HG03432 (cell line): Measurements from ENCODE around the gene TSPYL4.

Source experiments
- ATAC-seq: cut with Tn5 transposase; IDR thresholded peaks from one replicate; pipeline ENCODE4 v1.9.1; 2021; ENCODE audit warnings: mild to moderate bottlenecking, moderate library complexity; ENCODE audit not compliant: unreplicated experiment

Gene TSPYL4

GRCh38 chr6:116229287-116229913 is 24.5 kb downstream of the TSPYL4 start:
- no peak for ATAC-seq

- ATAC-seq: no peak
Measured at GRCh38 chr6:116223355-116223754, 30.5 kb downstream of the TSPYL4 start.

- ATAC-seq: no peak
Measured at GRCh38 chr6:116221911-116222310, 32.0 kb downstream of the TSPYL4 start.

GRCh38 chr6:116221067-116221466 is 32.8 kb downstream of the TSPYL4 start:
- ATAC-seq: no peak

GRCh38 chr6:116218866-116219265 is 35.0 kb downstream of the TSPYL4 start:
- no peak for ATAC-seq

GRCh38 chr6:116218172-116218633 is 35.7 kb downstream of the TSPYL4 start:
- no peak for ATAC-seq

GRCh38 chr6:116217069-116217468 is 36.8 kb downstream of the TSPYL4 start:
- ATAC-seq: peak; percentile 62

- no peak for ATAC-seq
Measured at GRCh38 chr6:116215414-116215813, 38.5 kb downstream of the TSPYL4 start.

GRCh38 chr6:116214681-116215080 is 39.2 kb downstream of the TSPYL4 start:
- ATAC-seq: no peak

GRCh38 chr6:116210750-116211425 is 43.0 kb downstream of the TSPYL4 start:
- ATAC-seq: no peak

- no peak for ATAC-seq
Measured at GRCh38 chr6:116210316-116210715, 43.6 kb downstream of the TSPYL4 start.

GRCh38 chr6:116208056-116208785 is 45.7 kb downstream of the TSPYL4 start:
- no peak for ATAC-seq

- no peak for ATAC-seq
Measured at GRCh38 chr6:116206231-116206903, 47.5 kb downstream of the TSPYL4 start.

GRCh38 chr6:116205281-116205680 is 48.6 kb downstream of the TSPYL4 start:
- ATAC-seq: peak; percentile 13

- no peak for ATAC-seq
Measured at GRCh38 chr6:116201538-116201937, 52.3 kb downstream of the TSPYL4 start.

GRCh38 chr6:116200619-116201249 is 53.1 kb downstream of the TSPYL4 start:
- ATAC-seq: no peak
